Activated T-cell treated with anti-CD3 and anti-CD28 coated beads for 24 hours (primary cell): ENCODE results near the gene TUT1.

Source experiments
- DNase-seq: peaks from one replicate; pipeline ENCODE4 v3.0.0-alpha.2; 2020; ENCODE audit warnings: low read depth

TUT1 gene

GRCh38 chr11:62540804-62541701, 50.3 kb downstream of the TUT1 start:
- DNase-seq: no peak

- no peak for DNase-seq
These were observed 51.9 kb downstream of the TUT1 start for GRCh38 chr11:62539238-62539925.

- DNase-seq: no peak
These were observed 52.7 kb downstream of the TUT1 start for GRCh38 chr11:62538470-62539237.

- DNase-seq: no peak
These were observed 54.9 kb downstream of the TUT1 start for GRCh38 chr11:62536301-62536957.

- DNase-seq: no peak
These were observed 55.5 kb downstream of the TUT1 start for GRCh38 chr11:62535802-62536201.

GRCh38 chr11:62534779-62535545, 56.4 kb downstream of the TUT1 start:
- no peak for DNase-seq

GRCh38 chr11:62532096-62532495, 59.2 kb downstream of the TUT1 start:
- no peak for DNase-seq
